Measurements from ENCODE around the gene GPR156.

DNA sequence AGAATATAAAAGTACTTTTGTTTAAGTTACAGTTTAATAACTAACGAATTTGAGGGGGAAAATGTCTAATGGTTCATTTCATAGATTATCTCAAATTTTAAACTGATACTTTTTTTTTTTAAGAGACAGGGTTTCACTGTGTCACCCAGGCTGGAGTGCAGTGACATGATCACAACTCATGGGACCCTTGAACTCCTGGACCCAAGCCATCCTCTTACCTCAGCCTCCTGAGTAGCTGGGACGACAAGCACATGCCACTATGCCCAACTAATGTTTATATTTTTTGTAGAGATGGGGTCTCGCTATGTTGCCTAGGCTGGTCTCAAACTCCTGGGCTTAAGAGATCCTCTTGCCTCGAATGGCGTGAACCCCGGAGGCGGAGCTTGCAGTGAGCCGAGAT is 47.6 kb upstream of the GPR156 start:
- TF ChIP-seq CTCF (IDR thresholded peaks at IDR 0.05) (no peak), YY1 (IDR thresholded peaks at IDR 0.05; ENCODE audit: low read depth) (no peak), MAX (IDR thresholded peaks at IDR 0.05; ENCODE audit: low read depth) (no peak), RAD21 (IDR thresholded peaks at IDR 0.05; ENCODE audit: low read length) (no peak), POLR2AphosphoS5 (IDR thresholded peaks at IDR 0.05; ENCODE audit: low read depth, low read length) (no peak), EZH2phosphoT487 (IDR thresholded peaks at IDR 0.05; ENCODE audit: borderline replicate concordance, low read depth) (no peak), TAF1 (IDR thresholded peaks at IDR 0.05; ENCODE audit: borderline replicate concordance, low read depth, low read length) (no peak), CHD2 (IDR thresholded peaks at IDR 0.05; ENCODE audit: low read length, partially characterized antibody) (no peak), JUND (IDR thresholded peaks at IDR 0.05) (no peak), USF1 (IDR thresholded peaks at IDR 0.05; ENCODE audit: borderline replicate concordance, low read depth) (no peak), RXRA (IDR thresholded peaks at IDR 0.05; ENCODE audit: borderline replicate concordance, low read depth) (no peak)
- TF ChIP-seq, protein P1, sequence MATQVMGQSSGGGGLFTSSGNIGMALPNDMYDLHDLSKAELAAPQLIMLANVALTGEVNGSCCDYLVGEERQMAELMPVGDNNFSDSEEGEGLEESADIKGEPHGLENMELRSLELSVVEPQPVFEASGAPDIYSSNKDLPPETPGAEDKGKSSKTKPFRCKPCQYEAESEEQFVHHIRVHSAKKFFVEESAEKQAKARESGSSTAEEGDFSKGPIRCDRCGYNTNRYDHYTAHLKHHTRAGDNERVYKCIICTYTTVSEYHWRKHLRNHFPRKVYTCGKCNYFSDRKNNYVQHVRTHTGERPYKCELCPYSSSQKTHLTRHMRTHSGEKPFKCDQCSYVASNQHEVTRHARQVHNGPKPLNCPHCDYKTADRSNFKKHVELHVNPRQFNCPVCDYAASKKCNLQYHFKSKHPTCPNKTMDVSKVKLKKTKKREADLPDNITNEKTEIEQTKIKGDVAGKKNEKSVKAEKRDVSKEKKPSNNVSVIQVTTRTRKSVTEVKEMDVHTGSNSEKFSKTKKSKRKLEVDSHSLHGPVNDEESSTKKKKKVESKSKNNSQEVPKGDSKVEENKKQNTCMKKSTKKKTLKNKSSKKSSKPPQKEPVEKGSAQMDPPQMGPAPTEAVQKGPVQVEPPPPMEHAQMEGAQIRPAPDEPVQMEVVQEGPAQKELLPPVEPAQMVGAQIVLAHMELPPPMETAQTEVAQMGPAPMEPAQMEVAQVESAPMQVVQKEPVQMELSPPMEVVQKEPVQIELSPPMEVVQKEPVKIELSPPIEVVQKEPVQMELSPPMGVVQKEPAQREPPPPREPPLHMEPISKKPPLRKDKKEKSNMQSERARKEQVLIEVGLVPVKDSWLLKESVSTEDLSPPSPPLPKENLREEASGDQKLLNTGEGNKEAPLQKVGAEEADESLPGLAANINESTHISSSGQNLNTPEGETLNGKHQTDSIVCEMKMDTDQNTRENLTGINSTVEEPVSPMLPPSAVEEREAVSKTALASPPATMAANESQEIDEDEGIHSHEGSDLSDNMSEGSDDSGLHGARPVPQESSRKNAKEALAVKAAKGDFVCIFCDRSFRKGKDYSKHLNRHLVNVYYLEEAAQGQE (IDR thresholded peaks at IDR 0.05; ENCODE audit: low read depth, low read length): no peak
